Neutrophil (primary cell): ENCODE results near the gene CCL1.
A peak's percentile ranks its signal among the peaks of the same experiment; 100 is the strongest.

Source experiments
- H3K27ac ChIP-seq: fragments of 200-600 bp; sonication (generic); 2 replicates; pipeline ENCODE4 v1.5.1; 2016; ENCODE audit warnings: mild to moderate bottlenecking, moderate library complexity
- H3K27me3 ChIP-seq: fragments of 200-600 bp; sonication (generic); 2 replicates; pipeline ENCODE4 v1.6.0; 2016; ENCODE audit warnings: mild to moderate bottlenecking
- H3K36me3 ChIP-seq: fragments of 200-600 bp; sonication (generic); 2 replicates; pipeline ENCODE4 v1.5.1; 2017
- H3K4me1 ChIP-seq, 2 experiments: fragments of 200-600 bp in 1 of 2; sonication (generic) in 1 of 2; 1 replicate in 1 of 2; 2 replicates in 1 of 2; pipeline versions ENCODE4 v1.5.1 to v1.6.1; 2013 to 2016; ENCODE audit warnings: low read depth in 1 of 2, low read length in 1 of 2, mild to moderate bottlenecking in 1 of 2, moderate library complexity in 1 of 2; ENCODE audit not compliant: control insufficient read depth in 1 of 2, insufficient read depth in 1 of 2
- H3K4me3 ChIP-seq, 2 experiments: fragments of 200-600 bp in 1 of 2; sonication (generic) in 1 of 2; 1 replicate in 1 of 2; 2 replicates in 1 of 2; pipeline ENCODE4 v1.5.1; 2013 to 2016; ENCODE audit warnings: low read depth in 1 of 2, low read length in 1 of 2, mild to moderate bottlenecking in 1 of 2, moderate library complexity in 1 of 2
- H3K9me3 ChIP-seq: fragments of 200-600 bp; sonication (generic); 2 replicates; pipeline ENCODE4 v1.5.1; 2016
- TF ChIP-seq, protein P1 (sequence below): fragments of 200-600 bp; sonication (generic); IDR thresholded peaks from 2 replicates; pipeline ENCODE4 v1.5.1; 2016; ENCODE audit warnings: antibody characterized with exemption

The CCL1 gene

GRCh38 chr17:34406226-34406625 is 43.2 kb upstream of the CCL1 start:
- TF ChIP-seq, protein P1, sequence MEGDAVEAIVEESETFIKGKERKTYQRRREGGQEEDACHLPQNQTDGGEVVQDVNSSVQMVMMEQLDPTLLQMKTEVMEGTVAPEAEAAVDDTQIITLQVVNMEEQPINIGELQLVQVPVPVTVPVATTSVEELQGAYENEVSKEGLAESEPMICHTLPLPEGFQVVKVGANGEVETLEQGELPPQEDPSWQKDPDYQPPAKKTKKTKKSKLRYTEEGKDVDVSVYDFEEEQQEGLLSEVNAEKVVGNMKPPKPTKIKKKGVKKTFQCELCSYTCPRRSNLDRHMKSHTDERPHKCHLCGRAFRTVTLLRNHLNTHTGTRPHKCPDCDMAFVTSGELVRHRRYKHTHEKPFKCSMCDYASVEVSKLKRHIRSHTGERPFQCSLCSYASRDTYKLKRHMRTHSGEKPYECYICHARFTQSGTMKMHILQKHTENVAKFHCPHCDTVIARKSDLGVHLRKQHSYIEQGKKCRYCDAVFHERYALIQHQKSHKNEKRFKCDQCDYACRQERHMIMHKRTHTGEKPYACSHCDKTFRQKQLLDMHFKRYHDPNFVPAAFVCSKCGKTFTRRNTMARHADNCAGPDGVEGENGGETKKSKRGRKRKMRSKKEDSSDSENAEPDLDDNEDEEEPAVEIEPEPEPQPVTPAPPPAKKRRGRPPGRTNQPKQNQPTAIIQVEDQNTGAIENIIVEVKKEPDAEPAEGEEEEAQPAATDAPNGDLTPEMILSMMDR: no peak
- no peaks in the 10 kb centered on the region for H3K36me3 ChIP-seq
- H3K4me3 ChIP-seq: no peak overlapping the region
- no peaks in the 10 kb centered on the region for H3K9me3 ChIP-seq
- no peak overlapping the region for H3K27ac ChIP-seq
- H3K4me1 ChIP-seq: peaks cover 8 to 21% of the 10 kb centered on the region in 2 experiments
- peaks cover 40% of the 10 kb centered on the region for H3K27me3 ChIP-seq

DNA sequence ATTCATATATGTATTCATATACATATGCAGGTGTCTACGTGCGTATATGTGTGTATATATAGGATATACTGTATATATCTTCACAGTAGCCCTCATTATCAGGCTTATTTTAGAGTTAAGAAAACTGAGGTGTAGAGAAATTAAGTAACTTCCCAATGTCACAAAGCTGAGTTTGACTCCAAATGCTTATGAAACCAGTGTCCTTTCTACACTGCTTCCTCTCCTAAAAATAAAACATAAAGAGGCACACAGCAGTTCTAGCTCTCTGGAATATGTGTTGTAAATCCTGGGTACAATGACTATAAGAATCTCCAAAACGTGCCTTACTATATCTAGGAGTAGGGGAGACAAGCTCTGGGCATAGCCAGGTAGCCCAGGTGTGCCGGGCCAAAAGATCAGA is 40.0 kb upstream of the CCL1 start:
- Histone ChIP-seq H3K27ac (peak overlapping the region; percentile 45), H3K4me3 (no peak overlapping the region), H3K27me3 (peaks cover 26% of the 10 kb centered on the region), H3K4me1 (peaks cover 8 to 31% of the 10 kb centered on the region in 2 experiments), H3K36me3 (no peaks in the 10 kb centered on the region), H3K9me3 (no peaks in the 10 kb centered on the region)
- TF ChIP-seq, protein P1: no peak

DNA sequence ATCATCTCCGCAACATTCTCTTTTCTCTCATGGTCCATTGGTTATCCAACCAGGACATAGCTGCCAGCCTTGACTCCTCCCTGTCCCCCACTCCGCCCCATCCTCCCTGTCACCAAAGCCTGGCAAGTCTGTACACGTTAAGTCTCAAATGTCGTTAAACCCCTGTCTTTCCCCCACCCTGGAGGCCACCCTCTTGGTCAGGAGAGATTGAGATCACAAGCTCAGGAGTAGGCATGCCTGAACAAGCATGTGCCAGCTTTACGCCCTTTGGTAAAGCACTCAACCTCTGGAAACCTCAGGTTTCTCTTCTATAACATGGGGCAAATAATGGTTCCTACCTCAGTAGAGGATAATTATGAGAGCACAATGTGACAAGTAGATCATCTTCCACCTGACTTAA is 38.1 kb upstream of the CCL1 start:
- H3K4me3 ChIP-seq: no peak overlapping the region
- no peaks in the 10 kb centered on the region for H3K36me3 ChIP-seq
- no peak overlapping the region for H3K27ac ChIP-seq
- H3K9me3 ChIP-seq: no peaks in the 10 kb centered on the region
- peaks cover 34% of the 10 kb centered on the region for H3K27me3 ChIP-seq
- TF ChIP-seq, protein P1: no peak
- H3K4me1 ChIP-seq: peaks cover 8 to 31% of the 10 kb centered on the region in 2 experiments

- Histone ChIP-seq H3K9me3 (no peaks in the 10 kb centered on the region), H3K4me3 (no peak overlapping the region), H3K27me3 (peaks cover 37% of the 10 kb centered on the region), H3K27ac (no peak overlapping the region), H3K4me1 (peaks cover 8 to 31% of the 10 kb centered on the region in 2 experiments), H3K36me3 (no peaks in the 10 kb centered on the region)
- TF ChIP-seq, protein P1: no peak
These were observed 37.4 kb upstream of the CCL1 start for GRCh38 chr17:34400301-34400931.

GRCh38 chr17:34399725-34400124 is 36.7 kb upstream of the CCL1 start:
- Histone ChIP-seq H3K27me3 (peaks cover 37% of the 10 kb centered on the region), H3K4me3 (no peak overlapping the region), H3K9me3 (no peaks in the 10 kb centered on the region), H3K27ac (no peak overlapping the region), H3K36me3 (no peaks in the 10 kb centered on the region), H3K4me1 (peaks cover 8 to 31% of the 10 kb centered on the region in 2 experiments)
- TF ChIP-seq, protein P1: no peak
